Nucleus accumbens (tissue), 56 donors: ENCODE measurements around the gene RAP1B.
"Not testable (repeated sequence)": the region's sequence is repeated elsewhere in the genome, so short reads cannot be mapped to it uniquely, and the experiment has no call there.

Experiments
- DNase-seq, 56 donors: peaks; one replicate each; lab custom pipeline; 2025; lab: John Stamatoyannopoulos, UW

The RAP1B gene

DNA sequence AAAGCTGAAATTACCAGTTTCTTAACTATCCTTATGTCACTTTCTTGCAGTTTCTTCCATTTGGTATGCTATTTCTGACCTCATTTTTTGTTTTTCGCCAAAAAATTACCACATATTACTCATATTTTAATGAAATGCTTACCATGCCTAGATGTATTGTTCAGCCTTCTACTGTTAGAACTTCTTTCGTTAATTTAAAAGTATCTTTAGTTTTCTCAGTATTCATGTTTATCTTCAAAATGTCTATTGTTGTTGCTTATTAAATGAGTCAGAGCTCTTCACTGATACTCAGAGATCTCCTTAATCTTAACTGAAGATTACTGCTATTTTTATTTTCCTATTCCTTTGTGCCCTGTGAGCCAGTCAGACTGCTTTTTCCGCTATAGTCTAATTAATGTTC, 20.5 kb downstream of the RAP1B start:
- DNase-seq: no peak

DNA sequence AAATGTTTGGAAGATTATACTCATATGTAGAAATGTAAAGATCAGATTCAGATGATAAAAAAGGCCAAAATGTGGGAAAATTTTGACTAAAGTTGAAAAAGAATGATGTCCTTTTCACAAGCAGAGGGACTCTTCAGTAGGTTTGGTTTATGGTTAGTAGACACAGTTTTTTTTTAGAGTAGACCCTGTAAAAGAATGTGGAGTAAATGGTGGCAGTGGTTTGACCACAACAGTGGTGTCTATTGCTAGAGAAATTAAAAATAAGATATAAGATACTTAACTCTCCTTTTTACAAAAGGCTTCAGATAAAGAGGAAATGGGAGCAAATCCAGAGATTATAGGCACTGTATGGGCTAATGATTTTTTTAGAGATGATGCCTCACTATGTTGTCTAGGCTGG, 21.8 kb downstream of the RAP1B start:
- DNase-seq: no peak

DNA sequence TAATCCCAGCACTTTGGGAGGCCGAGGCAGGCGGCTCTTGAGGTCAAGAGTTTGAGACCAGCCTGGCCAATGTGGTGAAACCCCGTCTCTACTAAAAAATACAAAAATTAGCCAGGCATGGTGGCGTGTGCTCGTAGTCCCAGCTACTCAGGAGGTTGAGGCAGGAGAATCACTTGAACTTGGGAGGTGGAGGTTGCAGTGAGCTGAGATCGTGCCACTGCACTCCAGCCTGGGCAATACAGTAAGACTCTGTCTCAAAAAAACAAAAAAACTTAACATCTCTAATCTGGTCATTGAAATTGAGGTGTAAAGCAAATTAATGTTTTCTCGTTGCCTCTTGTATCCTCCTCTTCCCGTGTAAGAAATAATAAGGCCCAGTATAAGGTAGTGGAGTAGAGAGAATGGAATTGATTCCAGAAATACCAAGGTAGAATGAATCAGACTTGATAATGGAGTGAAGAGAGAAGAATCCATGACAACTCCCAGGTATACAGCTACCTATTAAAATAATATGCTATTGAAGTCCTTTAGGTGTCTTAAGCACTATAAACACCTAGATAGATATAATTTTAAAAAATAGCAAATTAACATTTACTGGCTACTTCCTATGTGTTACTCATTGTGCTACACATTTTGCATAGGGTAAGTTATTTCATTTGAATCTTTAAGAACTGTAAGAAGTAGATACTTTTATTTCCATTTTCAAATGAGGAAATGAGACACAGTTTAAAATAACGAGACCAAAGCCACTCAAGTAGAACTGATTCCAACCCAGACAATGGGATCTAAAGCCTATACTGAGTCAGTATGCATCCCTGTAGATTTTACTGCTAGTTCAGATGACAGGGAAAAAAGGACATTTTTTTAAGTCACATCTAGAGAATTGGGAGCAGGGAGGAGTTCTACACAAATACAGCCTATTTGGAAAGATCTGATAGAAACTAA, 23.2 kb downstream of the RAP1B start:
- no peak for DNase-seq

DNA sequence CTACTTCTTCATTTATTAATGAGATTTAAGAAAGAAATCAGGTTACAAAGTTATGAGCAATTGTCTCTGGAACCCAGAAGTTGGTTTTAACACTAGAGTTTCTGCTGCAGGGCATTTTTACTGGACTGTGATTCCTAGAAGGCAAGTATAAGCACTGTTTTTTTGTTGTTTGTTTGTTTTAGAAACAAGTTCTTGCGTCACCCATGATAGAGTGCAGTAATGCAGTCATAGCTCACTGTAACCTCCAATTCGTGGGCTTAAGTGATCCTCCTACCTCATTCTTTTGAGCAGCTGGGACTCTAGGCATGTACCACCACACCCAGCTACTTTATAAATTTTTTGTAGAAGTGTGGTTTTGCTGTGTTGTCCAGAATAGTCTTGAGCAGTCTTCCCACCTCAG, 25.6 kb downstream of the RAP1B start:
- DNase-seq: no peak

DNA sequence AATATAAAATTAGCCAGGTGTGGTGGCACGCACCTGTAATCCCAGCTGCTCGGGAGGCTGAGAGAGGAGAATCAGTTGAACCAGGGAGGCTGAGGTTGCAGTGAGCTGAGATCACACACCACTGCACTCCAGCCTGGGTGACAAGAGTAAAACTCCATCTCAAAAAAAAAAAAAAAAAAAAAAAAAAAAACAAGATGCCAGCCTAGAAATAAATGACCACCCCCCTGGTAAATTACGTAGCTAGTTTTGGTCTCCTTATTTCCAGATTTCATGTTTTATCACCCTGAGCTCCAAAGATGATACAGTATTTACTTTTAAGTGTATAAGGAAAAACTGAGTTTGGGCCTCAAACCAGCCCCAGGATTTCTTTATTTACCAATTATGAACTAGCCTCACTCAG, 26.7 kb downstream of the RAP1B start:
- DNase-seq: not testable (repeated sequence)

DNA sequence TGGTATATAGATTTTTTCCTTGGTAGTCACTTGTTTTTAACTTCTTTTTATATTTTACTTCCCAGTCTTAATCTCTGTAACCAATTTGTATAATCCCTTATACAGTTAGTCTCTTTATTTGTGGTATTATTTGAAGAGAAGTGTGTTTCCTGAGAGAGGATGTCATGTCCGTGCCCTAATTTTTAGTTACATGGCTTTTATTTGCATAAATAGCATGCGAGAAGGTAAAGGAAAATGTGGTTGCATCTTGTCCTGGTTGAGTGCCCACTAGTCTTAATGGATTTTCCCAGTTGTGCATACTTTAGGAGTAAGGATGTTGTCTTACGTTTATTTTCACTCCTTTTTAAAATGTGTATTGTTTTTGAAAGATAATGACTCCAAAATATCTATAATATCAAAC, 27.5 kb downstream of the RAP1B start:
- DNase-seq: no peak

DNA sequence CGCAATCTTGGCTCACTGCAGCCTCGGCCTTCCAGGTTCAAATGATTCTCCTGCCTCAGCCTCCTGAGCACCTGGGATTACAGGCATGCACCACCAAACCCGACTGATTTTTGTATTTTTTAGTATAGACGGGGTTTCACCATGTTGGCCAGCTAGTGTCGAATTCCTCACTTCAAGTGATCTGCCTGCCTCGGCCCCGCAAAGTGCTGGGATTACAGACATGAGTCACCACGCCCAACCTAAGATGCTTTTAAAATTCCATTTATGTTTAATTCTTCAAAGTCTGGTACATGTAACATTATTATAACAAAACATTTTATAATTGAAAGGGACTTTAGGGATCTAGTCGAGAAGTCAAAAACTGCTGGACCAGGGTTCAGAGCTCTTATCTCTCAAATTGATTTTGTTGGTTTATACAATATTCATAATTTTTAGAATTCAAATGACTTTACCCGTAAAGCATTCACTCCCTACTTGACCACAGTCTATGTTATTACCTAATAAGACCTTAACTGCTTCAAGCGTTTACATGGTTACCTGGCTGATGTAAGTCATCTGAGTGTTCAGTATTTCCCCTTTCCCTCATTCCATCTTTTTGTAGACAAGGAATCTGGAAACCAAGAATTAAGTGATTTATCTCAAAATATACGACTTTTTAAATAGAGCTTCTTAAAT, 28.2 kb downstream of the RAP1B start:
- no peak for DNase-seq

DNA sequence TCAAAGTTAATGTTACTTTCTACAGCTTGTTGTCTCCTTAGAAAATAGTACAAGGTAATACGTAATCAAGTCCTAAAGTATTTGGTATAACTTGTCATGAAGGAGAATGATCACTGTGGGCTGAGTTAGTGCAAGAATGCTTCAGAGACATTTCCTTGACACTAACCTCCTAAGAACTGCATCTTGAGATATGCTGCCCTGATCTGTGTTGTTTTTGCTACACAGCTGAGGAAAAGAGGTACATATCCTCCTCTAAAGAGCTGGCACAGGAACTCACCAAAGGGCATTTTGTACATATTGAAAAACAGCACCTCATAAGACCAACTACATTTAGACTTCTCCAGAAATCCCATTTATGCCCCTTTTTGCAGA, 28.7 kb downstream of the RAP1B start:
- DNase-seq: no peak

DNA sequence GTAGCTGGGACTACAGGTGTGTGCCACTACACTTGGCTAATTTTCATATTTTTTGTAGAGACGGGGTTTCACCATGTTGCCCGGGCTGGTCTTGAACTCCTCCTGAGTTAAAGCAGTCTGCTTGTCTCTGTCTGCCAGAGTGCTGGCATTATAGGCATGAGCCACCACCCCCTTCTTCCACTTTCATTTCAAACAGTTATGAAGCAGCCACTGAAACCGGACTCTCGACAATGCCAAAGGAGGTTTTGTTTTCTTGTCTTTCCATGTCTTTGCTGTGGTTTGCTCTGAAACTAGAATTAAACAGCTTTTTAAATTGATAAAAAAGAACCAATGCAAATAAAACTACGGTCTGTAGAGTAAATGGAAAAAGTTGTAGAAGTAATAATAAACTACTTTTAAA, 30.4 kb downstream of the RAP1B start:
- no peak for DNase-seq

DNA sequence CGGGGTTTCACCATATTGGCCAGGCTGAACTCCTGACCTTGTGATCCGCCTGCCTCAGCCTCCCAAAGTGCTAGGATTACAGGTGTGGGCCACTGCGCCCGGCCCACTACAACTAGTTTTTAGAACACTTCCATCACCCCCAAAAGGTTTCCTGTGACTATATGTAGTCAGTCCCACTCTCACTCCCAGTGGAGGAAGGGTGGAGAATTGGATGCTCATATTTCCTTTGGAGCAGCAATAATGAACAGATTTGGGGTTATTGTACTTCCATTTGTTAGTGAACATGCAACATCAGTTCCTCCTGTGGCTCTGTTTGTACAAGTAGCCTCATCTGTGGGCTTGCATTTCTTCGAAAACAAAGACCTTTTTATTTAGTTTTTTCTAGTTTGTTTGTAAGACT, 35.8 kb downstream of the RAP1B start:
- DNase-seq: no peak

DNA sequence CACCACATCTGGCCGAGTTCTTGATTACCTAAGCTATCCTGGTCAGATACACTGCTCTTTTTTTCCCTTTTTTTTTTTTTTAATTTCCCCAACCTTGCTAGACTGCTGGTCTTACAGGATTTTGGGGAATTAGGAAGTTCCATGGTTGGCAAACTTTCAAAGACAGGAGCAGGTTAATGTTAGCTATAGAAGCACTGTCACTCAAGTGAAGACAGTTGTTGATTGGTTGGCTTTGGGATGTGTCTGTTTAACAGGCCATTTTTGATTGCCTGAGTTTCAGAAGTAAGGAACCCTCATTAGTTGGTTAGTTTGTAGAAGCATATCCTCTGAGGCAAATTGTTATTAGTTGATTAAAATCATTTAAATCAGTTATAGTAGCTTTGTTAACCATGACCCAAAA, 36.8 kb downstream of the RAP1B start:
- no peak for DNase-seq

DNA sequence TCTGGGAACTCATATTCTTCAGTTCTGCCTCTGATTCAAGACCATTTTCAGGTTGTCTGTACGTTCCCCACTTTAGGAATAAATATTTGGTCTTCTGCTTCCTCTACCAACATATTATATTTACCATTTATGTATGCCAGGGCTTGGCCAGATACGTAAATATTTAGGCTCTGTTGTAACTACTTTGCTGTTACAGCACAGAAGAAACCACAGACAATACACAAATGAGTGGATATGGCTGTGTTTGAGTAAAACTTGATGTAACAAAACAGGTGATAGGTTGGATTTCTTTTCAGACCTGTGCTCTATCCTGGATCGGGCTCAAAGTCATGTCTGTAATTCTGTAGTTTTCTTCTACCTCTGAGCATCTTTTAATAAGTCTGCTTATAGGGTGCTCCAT, 37.5 kb downstream of the RAP1B start:
- DNase-seq: no peak

DNA sequence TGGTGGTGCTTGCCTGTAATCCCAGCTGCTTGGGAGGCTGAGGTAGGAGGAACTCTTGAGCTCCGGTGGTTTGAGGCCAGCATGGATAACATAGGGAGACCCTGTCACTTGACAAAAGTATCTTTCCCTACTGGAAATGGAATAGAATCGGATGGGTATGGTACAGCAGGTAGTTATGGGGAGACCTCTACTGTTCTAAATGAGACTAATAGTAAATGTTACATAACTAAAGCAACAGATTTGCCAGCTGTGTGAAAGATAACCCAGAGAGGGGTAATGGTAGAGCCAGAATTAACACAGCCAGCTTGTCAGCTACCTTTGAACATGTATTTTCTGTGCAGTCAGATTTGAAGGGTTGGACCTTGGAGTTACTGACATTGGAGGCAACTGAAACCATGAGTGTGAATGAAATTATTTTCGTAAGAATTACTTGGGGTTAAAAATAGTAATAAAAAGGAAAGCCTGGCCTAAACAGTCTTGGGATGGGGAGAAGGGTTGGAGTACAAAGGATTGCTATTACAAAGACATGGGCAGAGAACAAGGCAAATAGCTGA, 54.4 kb downstream of the RAP1B start:
- DNase-seq: no peak

DNA sequence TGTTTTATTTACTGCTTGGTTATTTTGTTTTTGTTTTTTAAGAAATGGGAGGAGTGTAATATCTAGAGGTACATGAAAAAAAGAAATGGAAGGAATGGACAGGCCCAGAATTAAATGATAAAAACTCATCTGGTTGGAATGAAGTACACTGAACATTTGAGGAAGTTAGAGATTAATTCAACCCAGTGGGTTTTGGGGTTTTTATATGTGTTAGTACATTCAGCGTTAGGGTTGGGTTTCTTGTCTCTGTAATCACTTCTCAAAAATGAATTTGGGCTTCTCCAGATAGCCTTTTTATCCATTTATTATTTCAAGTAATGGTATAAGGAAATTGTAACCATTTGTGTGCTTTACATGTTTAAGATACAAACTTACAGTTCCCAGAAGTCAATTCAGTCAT, 56.6 kb downstream of the RAP1B start:
- no peak for DNase-seq

DNA sequence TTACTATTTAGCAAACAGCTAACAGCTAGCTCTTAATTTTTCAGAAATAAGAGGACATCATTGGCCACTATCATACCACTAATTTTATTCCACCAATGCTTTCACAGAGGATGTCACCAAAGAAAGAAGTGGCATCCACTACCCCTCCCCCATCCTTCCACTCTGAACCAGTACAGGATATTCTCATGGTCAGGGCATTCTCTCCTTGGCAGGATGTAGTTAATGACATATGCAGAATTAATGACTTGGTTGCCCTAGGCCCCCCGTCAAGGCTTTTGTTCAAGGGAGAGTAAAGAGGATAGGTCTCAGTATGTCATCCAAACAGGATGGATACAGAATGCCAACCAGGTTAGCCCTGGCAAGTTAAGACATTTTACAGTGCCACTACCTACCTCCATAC, 57.2 kb downstream of the RAP1B start:
- no peak for DNase-seq

DNA sequence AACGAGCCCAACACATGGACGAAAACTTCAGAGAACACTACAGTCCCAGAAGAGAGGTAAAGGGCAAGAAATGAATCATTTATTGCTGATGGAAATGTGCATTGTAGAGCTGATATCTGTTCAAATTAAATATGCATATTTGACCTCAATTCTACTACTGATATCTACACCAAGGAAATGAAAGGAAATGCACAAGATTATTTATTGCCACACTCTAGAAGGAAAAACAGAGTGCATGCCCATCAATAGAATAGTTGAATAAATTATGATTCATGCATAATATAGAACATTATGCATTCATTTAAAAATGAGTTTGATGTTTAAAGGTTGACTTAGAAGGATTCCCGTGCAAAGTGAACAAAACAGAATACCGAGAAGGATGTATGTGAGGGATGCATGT, 60.5 kb downstream of the RAP1B start:
- DNase-seq: no peak

DNA sequence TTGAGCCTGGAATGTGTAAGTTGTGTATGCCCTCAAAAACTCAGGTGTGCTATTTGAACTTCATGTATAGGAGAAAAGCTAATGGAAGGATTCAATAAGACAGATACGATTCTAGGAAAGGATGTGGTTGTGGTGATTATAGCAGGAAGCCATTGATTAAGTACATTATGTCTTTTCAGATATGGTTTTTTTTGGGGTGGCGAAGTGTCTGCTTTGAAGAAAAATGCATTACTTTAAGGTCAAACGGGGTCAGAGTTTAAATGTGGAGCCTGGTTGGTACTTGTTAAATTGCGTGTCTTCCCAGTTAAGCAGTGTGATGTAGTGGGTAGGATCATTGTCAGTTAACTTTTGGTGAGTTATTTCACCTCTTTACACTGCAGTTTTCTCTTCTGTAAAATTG, 63.1 kb downstream of the RAP1B start:
- no peak for DNase-seq

DNA sequence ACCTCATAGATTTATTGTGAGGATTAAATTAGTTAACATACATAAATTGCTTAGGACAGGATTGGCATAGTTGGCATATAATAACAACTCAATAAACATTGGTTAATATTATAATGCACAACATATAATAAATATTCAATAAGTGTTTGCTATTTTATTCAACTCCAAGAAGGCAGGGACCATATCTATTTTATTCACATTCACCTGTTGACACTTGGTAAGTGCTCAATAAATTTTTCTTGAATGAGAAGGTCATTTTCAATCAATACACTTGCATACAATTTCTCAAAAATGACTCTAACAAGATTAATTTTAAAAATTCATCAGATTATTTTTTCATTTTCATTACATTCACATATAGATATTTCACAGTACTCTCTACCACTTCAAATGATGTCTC, 63.7 kb downstream of the RAP1B start:
- DNase-seq: no peak

DNA sequence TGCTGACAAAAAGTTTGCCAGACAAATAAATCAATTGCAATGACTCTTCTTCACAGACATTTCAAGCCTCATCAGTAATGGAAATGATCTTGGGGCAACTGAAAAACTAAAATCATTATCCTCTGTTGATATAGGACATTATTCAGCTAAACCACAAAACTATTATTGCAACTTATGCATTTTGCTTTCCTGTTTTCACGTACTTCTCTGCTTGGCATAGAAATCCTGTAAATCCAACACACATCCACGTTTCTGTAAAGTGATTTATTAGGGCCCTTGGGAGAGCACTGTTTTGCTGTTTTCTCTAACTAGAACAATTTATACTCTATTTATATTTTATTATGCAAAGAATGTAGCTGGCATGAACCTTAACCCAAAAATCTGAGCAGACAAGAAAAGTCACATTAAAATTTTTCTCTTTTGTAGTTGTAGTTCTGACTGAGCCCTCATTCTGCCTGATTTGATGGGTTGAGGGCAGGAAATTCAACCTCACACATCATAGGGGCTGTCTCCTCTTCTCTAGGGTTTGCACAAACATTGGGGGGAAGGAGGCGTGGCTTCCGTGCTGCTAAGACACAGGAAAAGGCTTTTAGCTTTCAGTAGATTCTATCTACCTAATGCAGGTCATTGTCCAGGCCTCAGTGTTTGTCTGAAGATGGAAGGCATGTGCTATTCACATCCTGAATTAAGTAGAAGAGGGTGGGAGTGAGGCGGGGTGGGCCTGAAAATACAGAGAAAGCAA, 64.6 kb downstream of the RAP1B start:
- DNase-seq: no peak

DNA sequence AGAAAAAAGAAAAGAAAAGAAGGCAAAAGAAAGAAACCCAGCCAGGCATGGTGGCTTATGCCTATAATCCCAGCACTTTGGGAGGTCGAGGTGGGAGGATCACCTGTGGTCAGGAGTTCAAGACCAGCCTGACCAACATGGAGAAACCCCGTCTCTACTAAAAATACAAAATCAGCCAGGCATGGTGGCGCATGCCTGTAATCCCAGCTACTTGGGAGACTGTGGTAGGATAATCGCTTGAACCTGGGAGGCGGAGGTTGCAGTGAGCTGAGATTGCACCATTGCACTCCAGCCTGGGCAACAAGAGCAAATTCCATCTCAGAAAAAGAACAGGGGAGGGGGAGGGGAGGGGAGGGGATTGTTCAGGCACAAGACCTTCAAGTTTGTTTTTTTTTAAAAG, 66.2 kb downstream of the RAP1B start:
- not testable (repeated sequence) for DNase-seq

DNA sequence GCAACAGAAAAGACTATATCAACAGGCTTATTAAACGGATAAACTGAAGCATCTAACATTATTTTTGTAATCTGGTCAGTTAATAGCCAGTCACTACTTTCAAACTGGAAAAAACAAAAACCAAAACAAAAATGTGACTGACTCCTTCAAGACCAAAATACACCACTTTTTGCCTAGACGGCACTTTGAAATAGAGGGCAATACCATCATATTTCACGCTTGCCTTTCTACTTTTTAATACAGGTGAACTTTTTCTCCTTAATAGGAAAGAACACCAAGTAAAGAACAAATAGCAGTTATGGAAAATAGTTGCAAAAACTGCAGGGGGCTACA, 75.5 kb downstream of the RAP1B start:
- no peak for DNase-seq
